Measurements from ENCODE around the gene MAGI3.
"Not testable (repeated sequence)": the region's sequence is repeated elsewhere in the genome, so short reads cannot be mapped to it uniquely, and the experiment has no call there.

- TF ChIP-seq CTCF, POLR2A (IDR thresholded peaks at IDR 0.05): not testable (repeated sequence)
Measured at GRCh38 chr1:113485131-113485530, 94.8 kb downstream of the MAGI3 start.
